Gastroesophageal sphincter (tissue), 4 donors: ENCODE data around the gene TCP1. TPM values are rescaled to one million over a fixed set of nuclear protein-coding genes. Genes with fewer than 3 reads are reported as not detected.

Experiments
- ATAC-seq: fragments of 150-250 bp; one replicate; pipeline ENCODE4 v1.9.1; 2016; ENCODE audit warnings: mild to moderate bottlenecking, moderate library complexity
- H3K27ac ChIP-seq, 4 donors: fragments of 200-600 bp; sonication (generic) in 3 of 4; 1 replicate in 3 of 4; 2 replicates in 1 of 4; pipeline ENCODE4 v1.5.1; 2016 to 2019
- H3K27me3 ChIP-seq: fragments of 200-600 bp; sonication (generic); one replicate; pipeline ENCODE4 v1.5.1; 2019
- H3K36me3 ChIP-seq, 2 donors: fragments of 200-600 bp; sonication (generic); one replicate each; pipeline ENCODE4 v1.5.1; 2019; ENCODE audit warnings: control low read depth in 1 of 2
- H3K4me1 ChIP-seq, 3 donors: fragments of 200-600 bp; sonication (generic); 1 replicate in 2 of 3; 2 replicates in 1 of 3; pipeline ENCODE4 v1.5.1; 2016 to 2019; ENCODE audit warnings: control low read depth in 2 of 3
- H3K4me3 ChIP-seq, 2 donors: fragments of 200-600 bp; sonication (generic); one replicate each; pipeline ENCODE4 v1.5.1; 2019; ENCODE audit warnings: mild to moderate bottlenecking in 1 of 2, moderate library complexity in 1 of 2
- H3K9me3 ChIP-seq, 3 donors: fragments of 200-600 bp; sonication (generic); one replicate each; pipeline ENCODE4 v1.5.1; 2017 to 2019; ENCODE audit warnings: control low read depth in 2 of 3
- EP300 ChIP-seq: sonication (generic); formaldehyde crosslinking; IDR thresholded peaks from one replicate; pipeline ENCODE4 v1.6.1; 2017; ENCODE audit warnings: antibody characterized with exemption, mild to moderate bottlenecking
- POLR2A ChIP-seq, 2 donors: fragments of 450-650 bp; IDR thresholded peaks; one replicate each; pipeline ENCODE4 v1.6.1; 2017; ENCODE audit warnings: antibody characterized with exemption in 2 of 2, mild to moderate bottlenecking in 2 of 2, moderate library complexity in 1 of 2
- POLR2AphosphoS5 ChIP-seq: sonication (generic); formaldehyde crosslinking; IDR thresholded peaks from one replicate; pipeline ENCODE4 v1.6.1; 2017; ENCODE audit warnings: antibody characterized with exemption
- WGBS, 2 donors: methylation state at CpG; one replicate each; pipeline ENCODE4 v1.1.5; 2018; ENCODE audit warnings: low coverage in 1 of 2; 5-methylcytosine and 5-hydroxymethylcytosine counted together
- small RNA-seq, 4 donors: library from RNA; depleted of rRNA; stranded (forward); fragments of <200 nt; gene quantifications; one replicate each; pipeline ENCODE3, GENCODE V24; 2016
- total RNA-seq, 4 donors: library from RNA; depleted of rRNA; stranded (reverse); fragments of >200 nt; gene quantifications; one replicate each; pipeline ENCODE4 v1.1.0, GENCODE V29; 2016
- TF ChIP-seq, protein P1 (sequence below), 4 experiments: fragments of 200-600 bp in 2 of 4; fragments of 450-650 bp in 2 of 4; sonication (generic) in 1 of 4; IDR thresholded peaks; one replicate each; pipeline ENCODE4 v1.5.1; 2017 to 2019; ENCODE audit warnings: antibody characterized with exemption in 4 of 4, mild to moderate bottlenecking in 2 of 4, moderate library complexity in 2 of 4

Gene TCP1
- total RNA-seq, 4 donors from 2014 or later = 129 to 147 (median 138) TPM

DNA sequence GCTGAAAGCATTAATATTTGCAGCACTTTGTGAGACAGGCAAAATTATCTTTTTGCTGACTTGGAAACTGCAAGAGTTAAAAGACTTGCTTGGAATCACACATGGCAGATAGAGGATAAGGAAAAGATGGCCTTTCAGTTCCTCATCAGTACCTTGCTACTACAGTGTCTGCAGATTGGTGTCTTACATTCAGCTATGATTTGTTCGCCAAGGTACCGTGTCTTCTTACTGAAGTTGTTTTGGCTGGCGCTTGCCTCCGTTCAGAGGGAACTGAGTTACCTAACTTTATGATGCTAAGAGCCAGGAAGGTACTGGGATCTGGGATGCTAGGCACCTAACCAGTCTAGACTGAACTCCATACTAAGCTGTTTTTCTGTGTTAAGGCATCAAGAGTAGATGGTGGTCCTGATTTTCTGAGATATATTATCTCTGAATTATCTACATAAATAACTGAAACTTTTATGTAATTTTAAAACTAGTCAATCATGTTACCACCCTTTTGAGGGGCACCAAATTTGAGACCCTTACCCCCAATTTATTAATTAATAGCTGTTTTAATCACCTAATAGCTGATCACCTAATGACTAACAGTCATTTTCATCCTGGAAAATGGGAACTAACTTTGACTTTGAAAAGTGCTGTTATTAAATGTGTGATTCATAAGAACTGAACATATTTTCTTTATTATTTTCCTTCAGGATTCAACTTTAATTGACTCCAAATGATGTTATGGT is 59.6 kb downstream of the TCP1 start:
- no peak for ATAC-seq
- H3K27ac ChIP-seq = peak overlapping the region in 3 of 4 donors; percentile 47 to 98 (median 97)
- peak overlapping the region; percentile 93 to 98 for H3K4me3 ChIP-seq
- no peaks in the 10 kb centered on the region for H3K36me3 ChIP-seq
- no peaks in the 10 kb centered on the region for H3K9me3 ChIP-seq
- peaks cover 7 to 78% (median 11%) of the 10 kb centered on the region in 3 donors for H3K4me1 ChIP-seq
- H3K27me3 ChIP-seq = no peaks in the 10 kb centered on the region
- TF ChIP-seq POLR2A (IDR thresholded peaks at IDR 0.05) (no peak), EP300 (no peak), POLR2AphosphoS5 (no peak)
- TF ChIP-seq, protein P1, sequence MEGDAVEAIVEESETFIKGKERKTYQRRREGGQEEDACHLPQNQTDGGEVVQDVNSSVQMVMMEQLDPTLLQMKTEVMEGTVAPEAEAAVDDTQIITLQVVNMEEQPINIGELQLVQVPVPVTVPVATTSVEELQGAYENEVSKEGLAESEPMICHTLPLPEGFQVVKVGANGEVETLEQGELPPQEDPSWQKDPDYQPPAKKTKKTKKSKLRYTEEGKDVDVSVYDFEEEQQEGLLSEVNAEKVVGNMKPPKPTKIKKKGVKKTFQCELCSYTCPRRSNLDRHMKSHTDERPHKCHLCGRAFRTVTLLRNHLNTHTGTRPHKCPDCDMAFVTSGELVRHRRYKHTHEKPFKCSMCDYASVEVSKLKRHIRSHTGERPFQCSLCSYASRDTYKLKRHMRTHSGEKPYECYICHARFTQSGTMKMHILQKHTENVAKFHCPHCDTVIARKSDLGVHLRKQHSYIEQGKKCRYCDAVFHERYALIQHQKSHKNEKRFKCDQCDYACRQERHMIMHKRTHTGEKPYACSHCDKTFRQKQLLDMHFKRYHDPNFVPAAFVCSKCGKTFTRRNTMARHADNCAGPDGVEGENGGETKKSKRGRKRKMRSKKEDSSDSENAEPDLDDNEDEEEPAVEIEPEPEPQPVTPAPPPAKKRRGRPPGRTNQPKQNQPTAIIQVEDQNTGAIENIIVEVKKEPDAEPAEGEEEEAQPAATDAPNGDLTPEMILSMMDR (IDR thresholded peaks at IDR 0.05) = no peak
- 33 to 44% methylated on average over 3 of the region's 4 CpGs for WGBS, 2 donors

- H3K4me3 ChIP-seq = peak overlapping the region; percentile 93 to 98
- no peak for TF ChIP-seq POLR2A (IDR thresholded peaks at IDR 0.05)
- TF ChIP-seq, protein P1 (IDR thresholded peaks at IDR 0.05) = no peak
- TF ChIP-seq POLR2AphosphoS5 = no peak
- no peak for TF ChIP-seq EP300
- H3K27ac ChIP-seq = peak overlapping the region; percentile 82 to 99 (median 98)
- H3K36me3 ChIP-seq = no peaks in the 10 kb centered on the region
- ATAC-seq = no peak
- 0 to 3% methylated on average over 9 of the region's 9 CpGs for WGBS, 2 donors
- H3K27me3 ChIP-seq = no peaks in the 10 kb centered on the region
- H3K4me1 ChIP-seq = peaks cover 7 to 70% (median 11%) of the 10 kb centered on the region in 3 donors
- H3K9me3 ChIP-seq = no peaks in the 10 kb centered on the region
These were observed 60.9 kb downstream of the TCP1 start for GRCh38 chr6:159728531-159728964.

Small RNA genes within 50 kb of the gene (small RNA-seq; reads per million reads assigned to genes)
- gene SNORA20 (35.4 to 117 (median 58.7) reads per million in 4 donors), gene SNORA29 (0 reads per million in 4 donors)

Other genes with a start within 250 kb of the TCP1 start
- gene SOD2, start 96.4 kb downstream of the TCP1 start, total RNA-seq = 100 to 1,000 TPM; 256 to 921 (median 488) TPM
- gene WTAP, start 62.1 kb downstream of the TCP1 start, total RNA-seq = 100 to 1,000 TPM in 1 of 4 donors, 10 to 100 TPM in 3; 52.1 to 123 (median 79.9) TPM
- gene ACAT2, start 27.6 kb downstream of the TCP1 start, total RNA-seq = 10 to 100 TPM in 2 of 4 donors, 1 to 10 TPM in 2; 3.1 to 11.7 (median 9.1) TPM
- gene MRPL18, start 865 bp upstream of the TCP1 start, total RNA-seq = 100 to 1,000 TPM in 1 of 4 donors, 10 to 100 TPM in 3; 58.0 to 107 (median 66.3) TPM
- under 1 TPM in 1 of 4 donors, not detected in 3; 0.47 TPM for gene PNLDC1, start 10.7 kb upstream of the TCP1 start, total RNA-seq
- gene MAS1, start 101.4 kb upstream of the TCP1 start, total RNA-seq = not detected
- 10 to 100 TPM; 47.9 to 81.3 (median 52.7) TPM for gene IGF2R, start 179.5 kb upstream of the TCP1 start, total RNA-seq